HG03196 (cell line): ENCODE data around the gene SH3PXD2A.
"Not testable (repeated sequence)": the region's sequence is repeated elsewhere in the genome, so short reads cannot be mapped to it uniquely, and the experiment has no call there.

ENCODE experiments used
- ATAC-seq: cut with Tn5 transposase; IDR thresholded peaks from one replicate; pipeline ENCODE4 v1.9.1; 2021; ENCODE audit not compliant: unreplicated experiment

SH3PXD2A gene

GRCh38 chr10:103772096-103772845 is 83.1 kb downstream of the SH3PXD2A start:
- peak; percentile 68 for ATAC-seq

- ATAC-seq: no peak
These were observed 85.2 kb downstream of the SH3PXD2A start for GRCh38 chr10:103770139-103770538.

- ATAC-seq: no peak
These were observed 86.2 kb downstream of the SH3PXD2A start for GRCh38 chr10:103769176-103769575.

GRCh38 chr10:103768345-103768744 is 87.0 kb downstream of the SH3PXD2A start:
- ATAC-seq: no peak

- ATAC-seq: no peak
These were observed 87.6 kb downstream of the SH3PXD2A start for GRCh38 chr10:103767756-103768155.

GRCh38 chr10:103766751-103767505 is 88.4 kb downstream of the SH3PXD2A start:
- no peak for ATAC-seq

- no peak for ATAC-seq
These were observed 89.4 kb downstream of the SH3PXD2A start for GRCh38 chr10:103765981-103766380.

GRCh38 chr10:103765168-103765567 is 90.2 kb downstream of the SH3PXD2A start:
- ATAC-seq: no peak

- no peak for ATAC-seq
These were observed 90.9 kb downstream of the SH3PXD2A start for GRCh38 chr10:103764296-103765088.

GRCh38 chr10:103763374-103764202 is 91.8 kb downstream of the SH3PXD2A start:
- ATAC-seq: no peak

GRCh38 chr10:103762916-103763315 is 92.5 kb downstream of the SH3PXD2A start:
- ATAC-seq: no peak

- ATAC-seq: no peak
These were observed 93.2 kb downstream of the SH3PXD2A start for GRCh38 chr10:103762162-103762561.

- ATAC-seq: no peak
These were observed 94.1 kb downstream of the SH3PXD2A start for GRCh38 chr10:103761075-103761920.

GRCh38 chr10:103760233-103760632 is 95.1 kb downstream of the SH3PXD2A start:
- ATAC-seq: not testable (repeated sequence)

- ATAC-seq: peak; percentile 49
These were observed 96.1 kb downstream of the SH3PXD2A start for GRCh38 chr10:103759100-103759781.

GRCh38 chr10:103758294-103758681 is 97.1 kb downstream of the SH3PXD2A start:
- no peak for ATAC-seq

- no peak for ATAC-seq
These were observed 97.7 kb downstream of the SH3PXD2A start for GRCh38 chr10:103757531-103758293.

GRCh38 chr10:103756277-103756869 is 99.0 kb downstream of the SH3PXD2A start:
- ATAC-seq: no peak
